OCI-LY1 (cell line): Measurements from ENCODE around the gene SPOPL.

Experiments
- H2AFZ ChIP-seq: fragments of 200-600 bp; sonication (generic), shearing (Covaris generic); 2 replicates; pipeline ENCODE4 v1.6.0; 2014; ENCODE audit warnings: antibody characterized with exemption, mild to moderate bottlenecking, low read length
- H3F3A ChIP-seq: fragments of 200-600 bp; sonication (generic), shearing (Covaris generic); 2 replicates; pipeline ENCODE4 v1.6.0; 2014; ENCODE audit warnings: mild to moderate bottlenecking, antibody characterized with exemption, low read length, moderate library complexity; ENCODE audit not compliant: insufficient read depth
- H3K27ac ChIP-seq: fragments of 200-600 bp; sonication (generic); 2 replicates; pipeline ENCODE4 v1.5.1; 2014; ENCODE audit warnings: low read length, mixed run types, mild to moderate bottlenecking, low read depth; ENCODE audit not compliant: poor library complexity, severe bottlenecking
- H3K27me3 ChIP-seq: fragments of 200-600 bp; sonication (generic); 2 replicates; pipeline ENCODE4 v1.6.0; 2014; ENCODE audit warnings: antibody characterized with exemption, mild to moderate bottlenecking, low read length, moderate library complexity; ENCODE audit not compliant: insufficient read depth
- H3K36me3 ChIP-seq: fragments of 200-600 bp; sonication (generic); 2 replicates; pipeline ENCODE4 v1.6.1; 2014; ENCODE audit warnings: mild to moderate bottlenecking, antibody characterized with exemption, low read length, moderate library complexity, mixed read lengths; ENCODE audit not compliant: insufficient read depth
- H3K4me1 ChIP-seq: fragments of 200-600 bp; sonication (generic); 2 replicates; pipeline ENCODE4 v1.5.1; 2014; ENCODE audit warnings: mild to moderate bottlenecking, low read length, moderate library complexity; ENCODE audit not compliant: insufficient read depth, severe bottlenecking
- H3K4me2 ChIP-seq: fragments of 200-600 bp; sonication (generic), shearing (Covaris generic); 2 replicates; pipeline ENCODE4 v1.6.1; 2014; ENCODE audit warnings: low read length
- H3K4me3 ChIP-seq: fragments of 200-600 bp; sonication (generic); 2 replicates; pipeline ENCODE4 v1.5.1; 2014; ENCODE audit warnings: low read length, low read depth, mild to moderate bottlenecking, mixed read lengths; ENCODE audit not compliant: poor library complexity, severe bottlenecking
- H3K79me2 ChIP-seq: fragments of 200-600 bp; shearing (Covaris generic); 2 replicates; pipeline ENCODE4 v1.6.1; 2016; ENCODE audit warnings: mixed run types, low read length, mixed read lengths; ENCODE audit not compliant: insufficient read depth
- H3K9ac ChIP-seq: fragments of 200-600 bp; sonication (generic), shearing (Covaris generic); 2 replicates; pipeline ENCODE4 v1.6.1; 2014; ENCODE audit warnings: mild to moderate bottlenecking, low read length, mixed read lengths
- H3K9me2 ChIP-seq: fragments of 200-600 bp; sonication (generic), shearing (Covaris generic); 2 replicates; pipeline ENCODE4 v1.6.1; 2014; ENCODE audit warnings: low read depth, mild to moderate bottlenecking, low read length, mixed read lengths
- H3K9me3 ChIP-seq: fragments of 200-600 bp; shearing (Covaris generic); 2 replicates; pipeline ENCODE4 v1.6.1; 2014; ENCODE audit warnings: low read length, mixed read lengths
- H4K20me1 ChIP-seq: fragments of 200-600 bp; sonication (generic), shearing (Covaris generic); 2 replicates; pipeline ENCODE4 v1.6.0; 2016; ENCODE audit warnings: mild to moderate bottlenecking, low read length; ENCODE audit not compliant: insufficient read depth
- CTCF ChIP-seq: fragments of 200-600 bp; sonication (generic), shearing (Covaris generic); IDR thresholded peaks from 2 replicates; pipeline ENCODE4 v1.5.1; 2017; ENCODE audit warnings: mild to moderate bottlenecking, antibody characterized with exemption, low read length, moderate library complexity, mixed read lengths
- EZH2 ChIP-seq: fragments of 200-600 bp; sonication (generic), shearing (Covaris generic); IDR thresholded peaks from 2 replicates; pipeline ENCODE4 v1.8.0; 2017; ENCODE audit warnings: borderline replicate concordance, mixed run types, mild to moderate bottlenecking, antibody characterized with exemption, low read length, moderate library complexity, mixed read lengths

SPOPL gene

GRCh38 chr2:138600732-138601457, 99.3 kb downstream of the SPOPL start:
- Histone ChIP-seq H3K27me3 (no peaks in the 10 kb centered on the region), H3K4me2 (no peak overlapping the region), H3F3A (no peaks in the 10 kb centered on the region), H3K9me3 (no peaks in the 10 kb centered on the region), H3K4me1 (no peaks in the 10 kb centered on the region), H3K79me2 (no peaks in the 10 kb centered on the region), H3K27ac (no peak overlapping the region), H3K4me3 (no peak overlapping the region), H2AFZ (no peak overlapping the region), H3K36me3 (no peaks in the 10 kb centered on the region), H3K9me2 (no peaks in the 10 kb centered on the region), H3K9ac (no peak overlapping the region), H4K20me1 (no peaks in the 10 kb centered on the region)
- no peak for TF ChIP-seq CTCF
- TF ChIP-seq EZH2 = no peak

- no peaks in the 10 kb centered on the region for H3K4me1 ChIP-seq
- no peaks in the 10 kb centered on the region for H4K20me1 ChIP-seq
- H3K36me3 ChIP-seq = no peaks in the 10 kb centered on the region
- H3K9ac ChIP-seq = no peak overlapping the region
- H3K4me3 ChIP-seq = no peak overlapping the region
- no peak overlapping the region for H3K4me2 ChIP-seq
- H3K9me3 ChIP-seq = no peaks in the 10 kb centered on the region
- no peak overlapping the region for H2AFZ ChIP-seq
- no peaks in the 10 kb centered on the region for H3K9me2 ChIP-seq
- H3K27ac ChIP-seq = no peak overlapping the region
- TF ChIP-seq EZH2 (no peak), CTCF (no peak)
- H3K27me3 ChIP-seq = no peaks in the 10 kb centered on the region
- no peaks in the 10 kb centered on the region for H3F3A ChIP-seq
- no peaks in the 10 kb centered on the region for H3K79me2 ChIP-seq
Measured at GRCh38 chr2:138601458-138602165, 100.0 kb downstream of the SPOPL start.

DNA sequence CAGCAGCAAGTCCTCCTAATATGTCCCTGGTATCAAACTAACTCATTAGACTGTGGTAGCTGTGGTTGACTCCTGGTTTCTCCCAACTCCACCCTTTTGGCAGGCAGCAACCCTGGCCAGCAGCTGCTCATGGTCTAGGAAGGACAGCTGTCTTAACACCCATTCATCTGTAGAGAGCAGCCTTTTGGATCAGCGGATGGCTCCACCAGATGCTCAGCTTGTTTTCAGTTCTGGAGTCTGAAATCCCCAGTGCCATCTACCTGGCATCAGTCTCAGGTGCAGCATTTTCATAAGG, 100.5 kb downstream of the SPOPL start:
- Histone ChIP-seq H3K36me3 (no peaks in the 10 kb centered on the region), H3K27me3 (no peaks in the 10 kb centered on the region), H2AFZ (no peak overlapping the region), H3K9me3 (no peaks in the 10 kb centered on the region), H3F3A (no peaks in the 10 kb centered on the region), H3K27ac (no peak overlapping the region), H3K4me3 (no peak overlapping the region), H3K9me2 (no peaks in the 10 kb centered on the region), H4K20me1 (no peaks in the 10 kb centered on the region), H3K4me2 (no peak overlapping the region), H3K4me1 (no peaks in the 10 kb centered on the region), H3K9ac (no peak overlapping the region), H3K79me2 (no peaks in the 10 kb centered on the region)
- TF ChIP-seq CTCF = no peak
- no peak for TF ChIP-seq EZH2
